GM03348 (cell line): ENCODE measurements around the gene TMEM158.

ENCODE experiments used
- DNase-seq: peaks from one replicate; pipeline ENCODE4 v3.0.0; 2012; ENCODE audit warnings: low spot score

Gene TMEM158

GRCh38 chr3:45232521-45232920 is 6.4 kb upstream of the TMEM158 start:
- DNase-seq: peak; percentile 20

- DNase-seq: no peak
Observed at GRCh38 chr3:45227946-45228345, 1.9 kb upstream of the TMEM158 start.

- DNase-seq: no peak
Observed at GRCh38 chr3:45227071-45227820, 1.2 kb upstream of the TMEM158 start.

GRCh38 chr3:45225465-45226205 is 452 bp downstream of the TMEM158 start:
- peak; percentile 53 for DNase-seq

GRCh38 chr3:45224824-45225464 is 1.1 kb downstream of the TMEM158 start:
- peak; percentile 86 for DNase-seq

GRCh38 chr3:45223889-45224727 is 2.0 kb downstream of the TMEM158 start:
- DNase-seq: peak; percentile 22

GRCh38 chr3:45219694-45220093 is 6.4 kb downstream of the TMEM158 start:
- no peak for DNase-seq

GRCh38 chr3:45218578-45219390 is 7.3 kb downstream of the TMEM158 start:
- peak; percentile 60 for DNase-seq

GRCh38 chr3:45216021-45216609 is 10.0 kb downstream of the TMEM158 start:
- DNase-seq: no peak

GRCh38 chr3:45215466-45215865 is 10.6 kb downstream of the TMEM158 start:
- no peak for DNase-seq

- DNase-seq: no peak
Observed at GRCh38 chr3:45214061-45214680, 11.9 kb downstream of the TMEM158 start.

- no peak for DNase-seq
Observed at GRCh38 chr3:45212095-45212468, 14.0 kb downstream of the TMEM158 start.

- peak; percentile 62 for DNase-seq
Observed at GRCh38 chr3:45211466-45212094, 14.5 kb downstream of the TMEM158 start.

GRCh38 chr3:45210308-45211041 is 15.6 kb downstream of the TMEM158 start:
- peak; percentile 89 for DNase-seq

- no peak for DNase-seq
Observed at GRCh38 chr3:45209526-45209925, 16.6 kb downstream of the TMEM158 start.

GRCh38 chr3:45208586-45208985 is 17.5 kb downstream of the TMEM158 start:
- DNase-seq: no peak

- DNase-seq: no peak
Observed at GRCh38 chr3:45207446-45207845, 18.6 kb downstream of the TMEM158 start.

- DNase-seq: no peak
Observed at GRCh38 chr3:45205126-45205525, 21.0 kb downstream of the TMEM158 start.

GRCh38 chr3:45204136-45204535 is 22.0 kb downstream of the TMEM158 start:
- peak; percentile 68 for DNase-seq
